ENCODE results near the gene TGFBRAP1.

TGFBRAP1 gene

DNA sequence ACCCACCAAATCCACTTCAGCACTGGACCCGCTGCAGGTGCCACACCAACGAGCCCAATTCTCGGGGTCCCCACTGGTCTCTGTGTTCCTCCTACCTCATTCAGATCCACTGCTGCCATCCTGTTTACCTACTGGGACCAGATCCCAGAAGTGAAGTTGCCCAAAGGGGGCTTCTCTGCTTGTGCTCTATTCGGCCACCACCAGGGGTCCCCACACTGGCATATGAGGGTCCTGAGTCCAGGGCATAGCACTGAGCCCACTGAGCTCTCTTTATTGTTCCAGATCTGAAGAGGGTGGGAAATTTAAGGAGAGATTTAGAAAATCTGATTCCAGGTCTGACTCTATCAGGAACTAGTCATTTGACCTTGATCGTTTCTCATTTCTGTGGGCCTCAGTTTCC, 85.6 kb downstream of the TGFBRAP1 start:
- no peak for DNase-seq

DNA sequence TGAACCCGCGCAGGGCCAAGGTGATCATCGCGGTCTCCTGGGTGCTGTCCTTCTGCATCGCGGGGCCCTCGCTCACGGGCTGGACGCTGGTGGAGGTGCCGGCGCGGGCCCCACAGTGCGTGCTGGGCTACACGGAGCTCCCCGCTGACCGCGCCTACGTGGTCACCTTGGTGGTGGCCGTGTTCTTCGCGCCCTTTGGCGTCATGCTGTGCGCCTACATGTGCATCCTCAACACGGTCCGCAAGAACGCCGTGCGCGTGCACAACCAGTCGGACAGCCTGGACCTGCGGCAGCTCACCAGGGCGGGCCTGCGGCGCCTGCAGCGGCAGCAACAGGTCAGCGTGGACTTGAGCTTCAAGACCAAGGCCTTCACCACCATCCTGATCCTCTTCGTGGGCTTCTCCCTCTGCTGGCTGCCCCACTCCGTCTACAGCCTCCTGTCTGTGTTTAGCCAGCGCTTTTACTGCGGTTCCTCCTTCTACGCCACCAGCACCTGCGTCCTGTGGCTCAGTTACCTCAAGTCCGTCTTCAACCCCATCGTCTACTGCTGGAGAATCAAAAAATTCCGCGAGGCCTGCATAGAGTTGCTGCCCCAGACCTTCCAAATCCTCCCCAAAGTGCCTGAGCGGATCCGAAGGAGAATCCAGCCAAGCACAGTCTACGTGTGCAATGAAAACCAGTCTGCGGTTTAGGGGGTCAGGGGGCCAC, 87.1 kb downstream of the TGFBRAP1 start:
- DNase-seq = no peak

DNA sequence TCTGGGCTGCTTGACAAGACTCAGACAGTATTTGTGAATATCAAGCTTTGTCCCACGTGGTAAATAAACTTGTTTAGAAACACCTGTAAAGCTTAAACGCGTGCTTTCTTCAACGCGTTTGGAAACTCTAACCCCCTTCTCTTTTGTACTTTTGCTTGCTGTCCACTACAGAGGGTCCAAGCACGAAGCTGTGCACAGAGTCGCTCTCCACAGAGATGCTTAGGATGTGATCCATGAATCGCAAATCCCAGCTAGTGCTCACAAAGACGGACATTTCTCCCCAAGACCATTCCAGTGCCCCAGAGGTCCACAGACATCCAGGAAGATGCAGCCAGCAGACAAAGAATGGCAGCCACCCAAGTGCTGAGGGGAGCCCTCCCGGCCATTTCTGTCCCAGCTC, 88.1 kb downstream of the TGFBRAP1 start, which contains the start of gene GPR45:
Gene GPR45, plus strand, starts transcription at position 301 of the 400 bp plus-strand sequence. CDS start 116 bp downstream, outside the sequence.
- DNase-seq = no peak

DNA sequence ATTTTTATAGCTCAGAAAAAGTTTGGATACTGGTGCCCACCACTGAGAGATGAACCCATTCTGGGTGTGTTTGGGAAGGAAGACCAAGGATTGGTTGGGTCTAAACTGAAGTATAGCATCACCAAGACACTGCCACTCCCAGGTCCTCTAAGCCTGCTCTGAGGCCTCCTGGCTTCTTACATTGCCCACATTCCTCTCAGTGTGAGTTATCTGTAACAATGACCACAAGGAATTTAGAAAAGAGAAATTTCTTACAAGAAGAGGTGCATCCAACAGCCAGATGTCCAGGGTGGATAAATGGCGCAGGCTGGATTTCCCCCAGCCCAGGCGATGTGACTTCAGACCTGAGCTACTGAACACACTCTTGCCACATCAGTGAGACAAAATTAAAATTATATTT, 89.6 kb downstream of the TGFBRAP1 start:
- no peak for DNase-seq

DNA sequence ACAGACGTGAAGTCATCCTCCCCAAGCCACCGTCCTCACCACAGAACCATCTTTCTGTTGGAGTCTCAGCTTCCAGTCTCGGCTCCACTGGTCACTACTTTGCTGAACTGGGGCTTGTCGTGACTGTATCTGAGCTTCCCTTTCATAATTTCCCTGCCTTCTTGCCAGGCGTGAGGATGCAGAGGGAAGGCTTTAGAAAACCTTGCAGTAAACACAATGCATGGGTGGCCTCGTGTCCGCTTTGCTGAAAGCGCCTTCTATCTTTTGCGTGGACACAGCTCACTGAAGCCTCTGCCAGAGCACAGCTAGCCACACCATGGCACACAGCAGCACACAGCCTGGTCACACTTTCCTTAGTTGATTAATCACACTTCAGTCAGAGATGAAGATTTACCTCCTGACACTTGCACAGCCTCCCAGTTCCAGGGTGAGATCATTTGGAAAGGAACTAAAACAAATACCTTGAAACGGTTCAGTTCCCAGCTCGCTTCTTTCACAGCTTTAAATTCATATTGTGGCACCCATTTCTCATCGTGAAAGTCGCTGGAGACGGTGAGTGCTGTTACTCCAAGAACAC, 90.8 kb downstream of the TGFBRAP1 start:
- DNase-seq = no peak

DNA sequence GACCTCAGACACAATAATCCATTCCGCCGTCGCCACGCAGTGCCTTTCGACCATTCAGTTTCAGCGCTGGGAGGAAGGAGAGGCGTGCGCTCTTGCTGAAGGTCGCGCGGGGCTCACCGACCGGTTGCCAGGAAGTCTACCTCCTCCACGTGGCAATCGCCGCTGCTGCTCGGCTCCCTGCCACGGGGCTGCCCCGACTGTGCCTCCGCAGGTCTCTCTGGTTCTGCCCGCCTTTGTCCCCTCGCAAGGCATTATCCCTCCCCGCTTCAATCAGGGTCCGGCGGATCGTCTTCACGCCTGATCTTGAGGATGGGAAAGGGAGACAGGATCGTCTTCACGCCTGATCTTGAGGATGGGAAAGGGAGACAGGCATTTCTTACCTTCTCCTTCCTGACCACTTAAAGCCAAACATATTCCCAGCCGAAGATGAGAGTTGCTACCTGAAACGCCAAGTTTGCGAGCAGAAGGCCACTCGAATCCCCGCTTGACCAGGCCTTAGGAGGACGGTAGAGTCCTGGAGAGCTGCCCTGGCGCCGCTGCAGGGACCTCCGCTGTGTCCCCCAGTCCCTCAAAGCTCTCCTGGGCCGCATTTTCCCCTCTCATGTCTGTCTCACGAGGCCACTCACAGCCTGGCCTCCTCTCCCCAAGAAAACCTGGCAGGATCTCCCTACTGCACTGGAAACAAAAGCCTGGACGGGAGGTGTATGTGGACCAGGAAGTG, 92.3 kb downstream of the TGFBRAP1 start:
- no peak for DNase-seq

DNA sequence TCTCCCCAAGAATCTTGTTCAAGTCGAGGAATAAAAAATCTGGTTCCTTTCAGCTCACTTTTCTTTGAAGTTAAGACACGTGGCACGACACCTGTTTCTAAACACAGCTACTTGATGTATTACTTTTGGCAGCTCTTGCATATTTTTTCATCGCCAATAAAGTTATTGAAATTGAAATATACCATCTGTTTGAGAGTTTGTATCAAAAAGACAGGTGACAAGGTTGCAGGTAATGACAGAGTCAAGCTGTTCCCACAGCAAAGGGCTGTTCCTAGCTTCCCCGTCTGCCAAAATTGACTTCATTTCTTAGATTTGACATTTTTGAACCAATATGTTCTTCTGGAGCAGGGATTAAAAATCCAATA, 93.5 kb downstream of the TGFBRAP1 start:
- no peak for DNase-seq

DNA sequence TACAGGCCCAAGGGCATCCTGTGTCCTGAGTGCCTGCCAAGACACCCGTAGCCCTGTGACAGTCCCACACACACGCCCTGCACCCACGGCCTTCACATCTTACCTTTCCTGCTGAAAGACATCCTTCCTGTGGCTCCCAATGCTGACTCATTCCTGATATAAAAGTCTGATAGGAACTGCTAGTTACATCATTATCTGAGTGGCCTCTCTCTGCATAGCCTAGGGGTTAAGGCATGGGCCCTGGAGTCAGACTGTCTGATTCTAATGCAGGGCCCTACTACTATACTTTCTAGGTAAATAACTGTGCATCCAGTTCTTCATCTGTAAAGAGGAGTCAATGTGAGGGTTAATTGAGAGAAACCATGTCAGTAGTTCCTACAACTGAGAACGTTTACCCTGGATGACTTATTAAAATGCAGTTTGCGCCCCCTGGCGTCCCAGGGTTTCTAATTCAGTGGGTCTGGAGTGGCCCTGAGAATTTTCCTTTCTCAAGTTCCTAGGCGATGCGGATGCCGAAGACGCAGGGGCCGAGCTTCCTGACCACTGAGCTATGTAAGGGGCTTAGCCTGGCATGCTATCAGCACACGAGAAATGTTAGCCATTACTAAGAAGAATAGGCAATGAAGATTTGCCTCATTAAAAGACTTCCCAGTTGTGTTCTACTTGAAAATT, 94.0 kb downstream of the TGFBRAP1 start:
- peak in 47 of 56 donors; percentile 3 to 89 (median 46) for DNase-seq

DNA sequence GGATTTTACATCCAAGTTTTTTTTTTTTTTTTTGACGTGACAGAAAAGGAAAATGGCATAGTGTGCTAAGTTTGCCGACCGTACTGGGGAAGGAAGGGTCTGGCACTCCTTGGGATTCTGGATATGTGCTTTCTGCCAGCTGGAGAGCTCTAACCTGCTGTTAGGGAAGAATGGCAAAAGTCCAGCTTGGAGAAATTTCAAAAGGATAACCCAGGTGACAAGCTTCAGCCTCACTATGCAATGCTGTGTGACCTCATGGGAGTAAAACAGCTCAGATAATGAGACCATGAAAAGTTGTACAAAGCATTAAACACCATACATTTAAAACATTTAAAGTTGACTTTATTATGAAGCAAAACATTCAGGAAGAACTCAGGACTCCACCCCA, 98.3 kb downstream of the TGFBRAP1 start:
- no peak for DNase-seq

DNA sequence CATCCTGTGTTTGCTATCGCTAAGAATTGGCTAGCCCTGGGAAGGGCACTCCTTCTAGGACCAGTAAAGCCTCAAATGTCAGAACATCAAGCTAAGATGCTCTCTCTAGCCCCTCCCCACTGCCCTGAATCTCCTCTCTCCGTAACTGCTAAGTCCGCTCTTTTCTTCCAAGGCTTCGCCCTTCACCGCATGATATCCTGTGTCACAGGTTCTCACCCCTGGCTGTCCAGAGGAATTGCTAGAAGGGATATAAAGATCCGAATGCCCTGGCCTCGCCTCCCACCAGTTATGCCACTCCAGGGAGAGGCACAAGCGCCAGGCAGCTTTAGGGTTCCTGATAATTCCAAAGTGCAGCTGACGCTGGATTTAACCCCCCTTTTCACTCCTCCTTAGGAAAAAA, 105.1 kb downstream of the TGFBRAP1 start:
- DNase-seq = no peak

DNA sequence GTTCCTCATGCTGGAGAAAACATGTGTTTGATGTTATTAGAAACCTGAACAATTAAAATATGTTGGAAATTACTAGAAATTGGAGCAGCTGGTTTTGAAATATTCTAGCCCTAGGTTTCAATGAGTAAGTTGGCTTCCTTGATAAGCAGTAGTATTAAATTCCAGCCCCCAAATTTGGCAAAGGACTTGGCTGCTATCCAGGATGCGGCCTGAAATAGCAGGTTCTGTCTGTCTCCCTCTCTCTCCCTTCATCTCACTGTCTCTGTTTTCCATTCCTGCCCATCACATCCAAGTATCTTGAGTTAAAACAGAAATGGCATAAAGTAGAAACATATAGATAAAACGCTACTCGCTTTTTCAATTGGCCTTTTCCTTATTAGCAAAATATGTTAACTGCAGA, 108.9 kb downstream of the TGFBRAP1 start:
- no peak for DNase-seq

DNA sequence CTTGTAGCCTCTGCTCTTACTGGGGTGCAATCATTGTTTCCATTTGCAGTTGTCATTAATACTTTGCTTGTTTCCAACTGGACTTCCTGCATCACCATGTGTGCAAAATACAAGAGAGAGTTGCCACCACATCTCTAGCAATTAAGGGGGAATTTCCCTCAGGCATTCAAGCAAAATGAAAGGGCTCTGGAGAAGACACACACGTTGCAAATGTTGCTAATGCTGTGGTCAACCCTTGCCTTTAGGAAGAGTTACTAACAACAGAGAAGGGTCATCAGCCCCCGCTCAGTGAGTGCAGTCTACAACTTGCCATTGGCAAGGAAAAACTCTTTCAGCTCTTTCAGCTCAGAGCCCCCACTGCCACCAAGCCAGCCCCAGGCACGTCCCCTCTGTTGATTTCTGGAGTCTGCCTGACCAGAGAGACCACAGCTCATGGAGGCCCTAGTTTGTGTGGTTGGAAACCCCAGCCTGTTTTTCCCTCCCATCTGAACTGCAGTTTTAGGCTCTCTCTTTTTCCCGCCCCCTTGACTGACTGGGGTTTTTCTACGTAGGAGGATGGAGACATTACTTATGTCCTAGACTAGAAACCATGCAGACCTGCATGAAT, 113.8 kb downstream of the TGFBRAP1 start:
- DNase-seq = no peak

All from nucleus accumbens (tissue), 56 donors.